GM12864 (cell line): ENCODE data around the gene FCHO1.

Experiments used
- DNase-seq: peaks from one replicate; pipeline ENCODE4 v3.0.0-alpha.2; 2011; ENCODE audit warnings: low read depth
- H3K4me3 ChIP-seq: 2 replicates; pipeline ENCODE4 v1.5.1; 2011; ENCODE audit warnings: mild to moderate bottlenecking, low read depth, low read length, control low read depth
- TF ChIP-seq, protein P1 (sequence below): IDR thresholded peaks from 2 replicates; pipeline ENCODE4 v1.5.1; 2011; ENCODE audit warnings: low read depth, mild to moderate bottlenecking, moderate library complexity, low read length, control low read depth, inconsistent platforms; ENCODE audit errors: missing control alignments

The FCHO1 gene

GRCh38 chr19:17724655-17725054, 26.6 kb upstream of the FCHO1 start:
- H3K4me3 ChIP-seq = no peak overlapping the region
- DNase-seq = no peak
- TF ChIP-seq, protein P1, sequence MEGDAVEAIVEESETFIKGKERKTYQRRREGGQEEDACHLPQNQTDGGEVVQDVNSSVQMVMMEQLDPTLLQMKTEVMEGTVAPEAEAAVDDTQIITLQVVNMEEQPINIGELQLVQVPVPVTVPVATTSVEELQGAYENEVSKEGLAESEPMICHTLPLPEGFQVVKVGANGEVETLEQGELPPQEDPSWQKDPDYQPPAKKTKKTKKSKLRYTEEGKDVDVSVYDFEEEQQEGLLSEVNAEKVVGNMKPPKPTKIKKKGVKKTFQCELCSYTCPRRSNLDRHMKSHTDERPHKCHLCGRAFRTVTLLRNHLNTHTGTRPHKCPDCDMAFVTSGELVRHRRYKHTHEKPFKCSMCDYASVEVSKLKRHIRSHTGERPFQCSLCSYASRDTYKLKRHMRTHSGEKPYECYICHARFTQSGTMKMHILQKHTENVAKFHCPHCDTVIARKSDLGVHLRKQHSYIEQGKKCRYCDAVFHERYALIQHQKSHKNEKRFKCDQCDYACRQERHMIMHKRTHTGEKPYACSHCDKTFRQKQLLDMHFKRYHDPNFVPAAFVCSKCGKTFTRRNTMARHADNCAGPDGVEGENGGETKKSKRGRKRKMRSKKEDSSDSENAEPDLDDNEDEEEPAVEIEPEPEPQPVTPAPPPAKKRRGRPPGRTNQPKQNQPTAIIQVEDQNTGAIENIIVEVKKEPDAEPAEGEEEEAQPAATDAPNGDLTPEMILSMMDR = no peak

DNA sequence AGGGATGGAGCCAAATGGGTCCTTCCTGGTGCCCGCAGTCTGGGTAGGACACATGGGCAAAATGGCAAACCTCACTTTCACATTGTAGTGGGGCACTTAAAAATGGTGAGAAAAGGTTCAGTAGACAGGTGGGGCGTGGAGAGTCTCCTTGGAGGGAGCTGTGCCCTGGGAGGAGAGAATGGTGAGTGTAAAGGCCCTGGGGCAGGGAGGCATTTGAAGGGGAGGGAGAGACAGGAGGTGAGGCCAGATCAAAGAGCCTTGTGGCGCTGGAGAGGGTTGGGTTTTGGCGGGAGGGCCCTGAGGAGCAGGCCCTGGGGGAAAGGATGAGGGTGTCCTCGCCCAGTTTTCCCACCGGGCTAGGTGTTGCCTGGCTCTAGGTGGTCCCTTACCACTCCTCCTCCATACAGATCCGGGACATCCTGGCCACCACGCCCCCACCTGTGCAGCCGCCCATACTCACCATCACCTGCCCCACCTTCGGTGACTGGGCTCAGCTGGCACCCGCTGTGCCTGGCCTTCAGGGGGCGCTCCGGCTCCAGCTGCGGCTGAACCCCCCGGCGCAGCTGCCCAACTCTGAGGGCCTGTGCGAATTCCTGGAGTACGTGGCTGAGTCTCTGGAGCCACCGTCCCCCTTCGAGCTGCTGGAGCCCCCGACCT, 25.7 kb upstream of the FCHO1 start:
- TF ChIP-seq, protein P1 = peak; percentile 51
- DNase-seq = no peak
- H3K4me3 ChIP-seq = no peak overlapping the region

DNA sequence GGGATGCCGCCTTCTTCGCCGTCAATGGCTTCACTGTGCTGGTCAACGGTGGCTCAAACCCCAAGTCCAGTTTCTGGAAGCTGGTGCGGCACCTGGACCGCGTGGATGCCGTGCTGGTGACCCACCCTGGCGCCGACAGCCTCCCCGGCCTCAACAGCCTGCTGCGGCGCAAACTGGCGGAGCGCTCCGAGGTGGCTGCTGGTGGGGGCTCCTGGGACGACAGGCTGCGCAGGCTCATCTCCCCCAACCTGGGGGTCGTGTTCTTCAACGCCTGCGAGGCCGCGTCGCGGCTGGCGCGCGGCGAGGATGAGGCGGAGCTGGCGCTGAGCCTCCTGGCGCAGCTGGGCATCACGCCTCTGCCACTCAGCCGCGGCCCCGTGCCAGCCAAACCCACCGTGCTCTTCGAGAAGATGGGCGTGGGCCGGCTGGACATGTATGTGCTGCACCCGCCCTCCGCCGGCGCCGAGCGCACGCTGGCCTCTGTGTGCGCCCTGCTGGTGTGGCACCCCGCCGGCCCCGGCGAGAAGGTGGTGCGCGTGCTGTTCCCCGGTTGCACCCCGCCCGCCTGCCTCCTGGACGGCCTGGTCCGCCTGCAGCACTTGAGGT, 25.0 kb upstream of the FCHO1 start:
- TF ChIP-seq, protein P1 = no peak
- no peak for DNase-seq
- H3K4me3 ChIP-seq = no peak overlapping the region

DNA sequence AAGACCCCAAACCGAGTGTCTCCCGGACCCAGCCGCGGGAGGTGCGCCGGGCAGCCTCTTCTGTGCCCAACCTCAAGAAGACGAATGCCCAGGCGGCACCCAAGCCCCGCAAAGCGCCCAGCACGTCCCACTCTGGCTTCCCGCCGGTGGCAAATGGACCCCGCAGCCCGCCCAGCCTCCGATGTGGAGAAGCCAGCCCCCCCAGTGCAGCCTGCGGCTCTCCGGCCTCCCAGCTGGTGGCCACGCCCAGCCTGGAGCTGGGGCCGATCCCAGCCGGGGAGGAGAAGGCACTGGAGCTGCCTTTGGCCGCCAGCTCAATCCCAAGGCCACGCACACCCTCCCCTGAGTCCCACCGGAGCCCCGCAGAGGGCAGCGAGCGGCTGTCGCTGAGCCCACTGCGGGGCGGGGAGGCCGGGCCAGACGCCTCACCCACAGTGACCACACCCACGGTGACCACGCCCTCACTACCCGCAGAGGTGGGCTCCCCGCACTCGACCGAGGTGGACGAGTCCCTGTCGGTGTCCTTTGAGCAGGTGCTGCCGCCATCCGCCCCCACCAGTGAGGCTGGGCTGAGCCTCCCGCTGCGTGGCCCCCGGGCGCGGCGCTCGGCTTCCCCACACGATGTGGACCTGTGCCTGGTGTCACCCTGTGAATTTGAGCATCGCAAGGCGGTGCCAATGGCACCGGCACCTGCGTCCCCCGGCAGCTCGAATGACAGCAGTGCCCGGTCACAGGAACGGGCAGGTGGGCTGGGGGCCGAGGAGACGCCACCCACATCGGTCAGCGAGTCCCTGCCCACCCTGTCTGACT, 24.1 kb upstream of the FCHO1 start:
- TF ChIP-seq, protein P1 = no peak

DNA sequence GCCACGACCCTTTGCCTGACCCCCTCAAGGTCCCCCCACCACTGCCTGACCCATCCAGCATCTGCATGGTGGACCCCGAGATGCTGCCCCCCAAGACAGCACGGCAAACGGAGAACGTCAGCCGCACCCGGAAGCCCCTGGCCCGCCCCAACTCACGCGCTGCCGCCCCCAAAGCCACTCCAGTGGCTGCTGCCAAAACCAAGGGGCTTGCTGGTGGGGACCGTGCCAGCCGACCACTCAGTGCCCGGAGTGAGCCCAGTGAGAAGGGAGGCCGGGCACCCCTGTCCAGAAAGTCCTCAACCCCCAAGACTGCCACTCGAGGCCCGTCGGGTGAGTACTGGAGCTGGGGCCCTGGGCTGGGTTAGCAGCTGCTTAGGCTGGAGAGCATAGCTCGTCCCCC, 23.4 kb upstream of the FCHO1 start:
- DNase-seq = no peak
- TF ChIP-seq, protein P1 = no peak
- no peak overlapping the region for H3K4me3 ChIP-seq

More for the DNA sequence above, 24.1 kb upstream of the FCHO1 start:
- H3K4me3 ChIP-seq = no peak overlapping the region
- DNase-seq = no peak

DNA sequence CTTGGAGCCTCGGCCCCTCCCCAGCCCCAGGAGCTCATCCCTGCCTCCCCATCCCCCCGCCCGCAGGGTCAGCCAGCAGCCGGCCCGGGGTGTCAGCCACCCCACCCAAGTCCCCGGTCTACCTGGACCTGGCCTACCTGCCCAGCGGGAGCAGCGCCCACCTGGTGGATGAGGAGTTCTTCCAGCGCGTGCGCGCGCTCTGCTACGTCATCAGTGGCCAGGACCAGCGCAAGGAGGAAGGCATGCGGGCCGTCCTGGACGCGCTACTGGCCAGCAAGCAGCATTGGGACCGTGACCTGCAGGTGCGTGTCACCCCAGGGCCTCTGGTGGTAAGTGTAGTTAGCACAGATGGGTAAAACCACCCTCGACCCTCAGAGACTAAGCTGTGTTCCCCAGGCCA, 18.1 kb upstream of the FCHO1 start:
- DNase-seq = no peak
- H3K4me3 ChIP-seq = no peak overlapping the region
- TF ChIP-seq, protein P1 = no peak
